HG02610 (cell line): ENCODE measurements around the gene RPGRIP1.
A peak's percentile ranks its signal among the peaks of the same experiment; 100 is the strongest.
"Not testable (repeated sequence)": the region's sequence is repeated elsewhere in the genome, so short reads cannot be mapped to it uniquely, and the experiment has no call there.

ENCODE experiments used
- ATAC-seq: cut with Tn5 transposase; IDR thresholded peaks from one replicate; pipeline ENCODE4 v1.9.1; 2021; ENCODE audit warnings: mild to moderate bottlenecking, moderate library complexity; ENCODE audit not compliant: unreplicated experiment

The RPGRIP1 gene

GRCh38 chr14:21299562-21300130 lies 19.8 kb downstream of the RPGRIP1 start:
- no peak for ATAC-seq

GRCh38 chr14:21300892-21301291 lies 21.0 kb downstream of the RPGRIP1 start:
- no peak for ATAC-seq

GRCh38 chr14:21302013-21302835 lies 22.3 kb downstream of the RPGRIP1 start:
- no peak for ATAC-seq

- not testable (repeated sequence) for ATAC-seq
Measured at GRCh38 chr14:21302836-21303140, 22.9 kb downstream of the RPGRIP1 start.

- ATAC-seq, result no peak
Measured at GRCh38 chr14:21307637-21308036, 27.8 kb downstream of the RPGRIP1 start.

GRCh38 chr14:21308132-21308478 lies 28.2 kb downstream of the RPGRIP1 start:
- peak; percentile 19 for ATAC-seq

- ATAC-seq, result peak; percentile 86
Measured at GRCh38 chr14:21308479-21309237, 28.8 kb downstream of the RPGRIP1 start.

GRCh38 chr14:21309238-21309636 lies 29.4 kb downstream of the RPGRIP1 start:
- ATAC-seq, result no peak

GRCh38 chr14:21309956-21310355 lies 30.1 kb downstream of the RPGRIP1 start:
- ATAC-seq, result no peak

GRCh38 chr14:21311614-21312013 lies 31.7 kb downstream of the RPGRIP1 start:
- no peak for ATAC-seq

GRCh38 chr14:21313512-21313911 lies 33.6 kb downstream of the RPGRIP1 start:
- ATAC-seq, result no peak

GRCh38 chr14:21317398-21317797 lies 37.5 kb downstream of the RPGRIP1 start:
- ATAC-seq, result no peak

- ATAC-seq, result no peak
Measured at GRCh38 chr14:21320913-21321312, 41.0 kb downstream of the RPGRIP1 start.

GRCh38 chr14:21322716-21323115 lies 42.8 kb downstream of the RPGRIP1 start:
- ATAC-seq, result no peak

- no peak for ATAC-seq
Measured at GRCh38 chr14:21326972-21327371, 47.1 kb downstream of the RPGRIP1 start.
